Stimulated activated CD4-positive, alpha-beta T cell treated with anti-CD3 and anti-CD28 coated beads, TNF-alpha, amount 100 ng/mL, for 4 hours (primary cell): ENCODE data around the gene NLN.

Experiments
- DNase-seq, 3 experiments: peaks; one replicate each; pipeline ENCODE4 v3.0.0-alpha.2; 2020; ENCODE audit warnings: low read depth in 3 of 3

The NLN gene

GRCh38 chr5:65808818-65809217 lies 86.8 kb downstream of the NLN start:
- DNase-seq: no peak

DNA sequence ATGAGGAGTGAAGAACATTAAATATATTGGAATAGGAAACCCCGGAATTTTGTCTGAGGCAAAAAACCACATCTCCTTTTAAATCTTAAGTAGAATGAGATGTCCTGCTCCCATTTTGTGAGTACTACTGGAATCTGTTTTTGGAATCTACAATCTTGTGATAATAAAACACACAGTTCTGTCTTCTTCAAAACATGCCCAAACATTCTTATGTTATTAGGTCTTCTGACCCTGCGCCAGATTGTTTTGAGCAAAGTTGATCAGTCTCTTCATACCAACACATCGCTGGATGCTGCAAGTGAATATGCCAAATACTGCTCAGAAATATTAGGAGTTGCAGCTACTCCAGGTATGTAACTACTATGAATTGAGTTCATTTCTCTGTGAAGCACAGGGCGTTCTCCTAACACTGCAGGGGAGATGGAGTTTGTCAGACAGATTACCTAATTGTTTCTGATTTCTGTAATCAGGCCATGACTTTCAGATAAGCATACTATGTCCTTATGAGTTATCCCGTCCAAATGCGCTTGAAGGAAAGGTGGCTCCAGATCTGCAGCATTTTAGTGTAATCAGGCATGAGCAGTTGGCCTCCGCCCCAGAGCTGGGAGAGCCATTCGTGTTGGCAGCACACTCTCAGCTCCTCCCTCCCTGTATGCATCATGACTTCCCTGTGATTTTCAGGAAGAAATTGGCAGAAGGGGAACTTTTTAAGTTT lies 88.0 kb downstream of the NLN start:
- no peak for DNase-seq

DNA sequence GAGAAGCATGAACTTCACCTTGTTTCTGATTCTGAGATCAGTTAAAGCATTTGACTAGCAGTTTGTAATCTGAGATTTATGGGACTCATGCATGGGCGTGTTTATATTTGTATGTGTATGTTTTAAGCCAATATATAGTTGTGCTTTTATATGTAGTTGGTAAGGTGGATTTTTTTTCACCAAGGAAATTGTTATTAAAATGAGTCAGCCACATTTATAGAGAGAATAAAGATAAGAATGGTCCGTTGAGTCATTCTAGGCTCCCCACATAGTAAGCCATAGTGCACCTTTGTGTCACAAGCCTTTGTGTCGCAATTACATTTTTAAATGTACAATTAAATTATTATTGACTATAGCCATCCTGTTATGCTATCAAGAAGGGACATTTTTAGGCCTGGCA lies 89.0 kb downstream of the NLN start:
- DNase-seq: no peak

DNA sequence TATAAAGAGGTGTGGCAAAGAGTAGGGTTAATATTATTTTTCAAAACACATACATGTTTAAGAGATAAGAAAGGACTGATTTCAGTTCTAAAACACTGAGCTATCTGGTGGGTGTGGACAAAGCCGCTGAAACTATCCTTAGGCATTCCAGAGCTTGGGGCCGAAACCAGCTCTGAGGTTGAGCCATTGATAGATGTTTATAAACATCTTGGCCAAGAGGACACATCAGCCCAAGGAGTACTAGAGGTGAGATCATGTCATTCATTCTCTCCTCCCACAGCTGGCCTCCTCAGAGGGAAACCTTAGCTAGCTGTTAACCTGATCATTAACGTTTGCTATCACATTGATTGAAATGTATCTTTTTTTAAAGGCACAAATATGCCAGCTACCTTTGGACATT lies 89.9 kb downstream of the NLN start:
- no peak for DNase-seq

DNA sequence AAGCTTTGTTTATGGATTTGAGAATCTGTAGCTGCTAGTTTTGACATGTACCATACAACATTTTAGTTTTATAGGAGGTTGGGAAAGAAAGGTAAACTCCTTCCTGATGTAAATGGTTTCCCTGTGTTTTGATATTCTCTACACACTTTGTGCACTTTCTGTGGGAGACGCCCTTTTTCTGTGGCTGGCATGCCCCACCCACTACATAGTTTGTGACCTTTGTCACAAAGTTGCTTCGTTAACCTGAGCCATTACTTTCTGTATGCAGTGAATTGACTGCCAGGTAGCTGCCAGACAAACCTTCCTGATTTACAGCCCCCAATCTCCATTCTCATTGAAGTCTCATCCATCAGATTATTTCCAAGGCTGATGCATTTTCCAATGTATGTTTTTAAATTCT lies 90.6 kb downstream of the NLN start:
- no peak for DNase-seq

DNA sequence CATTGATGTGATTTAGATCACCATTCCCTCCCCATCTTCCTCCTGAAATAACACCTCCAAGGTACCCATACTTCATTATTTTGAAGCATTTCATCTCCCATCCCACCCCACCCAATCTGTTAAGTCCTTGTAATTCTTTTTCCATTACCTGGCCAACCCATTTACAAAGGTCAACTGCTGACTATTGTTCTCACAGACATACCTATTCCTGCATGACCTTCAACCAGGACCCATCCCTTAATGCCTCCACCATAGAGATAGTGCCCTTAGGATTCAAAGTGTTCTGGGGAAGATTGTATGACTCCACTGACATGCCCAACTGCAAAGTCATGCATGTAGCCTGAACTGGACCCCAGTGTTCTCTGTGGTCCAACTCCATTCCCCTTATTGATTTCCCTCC lies 91.2 kb downstream of the NLN start:
- DNase-seq: no peak

- no peak for DNase-seq
Measured at GRCh38 chr5:65815161-65815560, 93.2 kb downstream of the NLN start.

- DNase-seq: no peak
Measured at GRCh38 chr5:65816729-65817128, 94.7 kb downstream of the NLN start.

GRCh38 chr5:65817931-65818330 lies 95.9 kb downstream of the NLN start:
- DNase-seq: no peak

DNA sequence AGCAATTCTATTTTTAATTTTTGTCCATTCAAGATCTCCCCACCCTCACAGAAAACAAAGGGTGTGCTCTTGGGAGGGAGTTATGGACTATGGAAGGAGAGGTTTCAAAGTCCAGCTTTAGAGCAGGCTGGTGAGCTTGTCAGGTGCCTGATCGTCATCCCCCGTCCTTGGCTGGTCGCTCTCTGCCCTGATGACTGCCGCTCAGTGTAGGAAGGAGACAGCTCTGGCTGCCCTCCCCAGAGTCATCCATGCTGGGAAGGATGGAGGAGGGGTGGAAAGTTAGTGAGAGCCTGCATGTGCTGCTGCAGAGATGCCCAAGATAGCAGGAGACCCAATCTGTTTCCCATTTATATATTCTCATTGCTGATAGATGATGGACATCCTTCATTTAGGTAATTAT lies 96.6 kb downstream of the NLN start:
- no peak for DNase-seq

DNA sequence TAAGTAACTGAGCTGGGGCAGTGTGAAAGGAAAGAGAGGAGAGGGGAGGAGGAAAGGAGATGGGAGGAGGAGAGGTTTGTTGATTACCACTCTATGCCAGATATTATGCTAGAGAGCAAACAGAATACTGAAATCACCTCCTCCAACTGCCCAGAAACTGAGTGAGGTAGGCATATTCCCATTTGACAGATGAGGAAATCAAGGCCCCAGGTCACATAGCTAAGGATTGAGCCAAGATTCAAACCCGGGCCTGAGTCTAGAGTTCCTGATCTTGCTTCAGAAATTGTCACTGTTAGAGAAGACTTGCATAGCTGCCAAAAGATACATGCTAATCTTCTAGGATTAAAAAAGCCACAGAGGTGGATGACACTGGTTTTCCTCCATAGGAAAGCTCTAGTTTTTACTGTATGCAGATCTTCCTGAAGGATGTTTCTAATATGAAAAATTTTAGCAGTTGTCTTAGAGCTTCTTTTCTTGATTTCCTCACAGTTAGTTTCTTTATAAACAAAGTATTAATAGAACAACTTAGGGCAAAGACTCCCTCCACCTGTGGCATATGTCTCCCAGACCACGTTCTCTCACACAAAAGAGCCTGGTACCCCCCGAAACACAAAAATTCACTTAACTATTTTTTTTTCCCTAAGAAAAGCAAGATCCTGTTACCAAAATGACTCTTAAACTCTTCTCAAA lies 97.4 kb downstream of the NLN start:
- DNase-seq: no peak

DNA sequence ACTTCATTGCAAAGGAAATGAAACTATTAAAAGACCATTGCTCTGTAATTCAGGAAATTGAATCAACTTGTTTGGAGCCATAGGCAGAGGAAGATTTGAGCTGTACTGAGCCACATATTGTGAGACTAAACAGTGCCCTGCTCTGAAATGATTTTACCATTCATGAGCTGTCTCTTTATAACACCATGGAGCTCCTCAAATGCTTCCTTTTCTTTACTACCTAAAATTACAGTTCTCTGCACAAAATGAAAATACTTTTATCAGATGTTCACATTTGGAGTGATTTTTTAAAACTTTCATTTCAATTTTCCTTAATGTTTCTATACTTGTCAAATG lies 97.9 kb downstream of the NLN start:
- DNase-seq: no peak

DNA sequence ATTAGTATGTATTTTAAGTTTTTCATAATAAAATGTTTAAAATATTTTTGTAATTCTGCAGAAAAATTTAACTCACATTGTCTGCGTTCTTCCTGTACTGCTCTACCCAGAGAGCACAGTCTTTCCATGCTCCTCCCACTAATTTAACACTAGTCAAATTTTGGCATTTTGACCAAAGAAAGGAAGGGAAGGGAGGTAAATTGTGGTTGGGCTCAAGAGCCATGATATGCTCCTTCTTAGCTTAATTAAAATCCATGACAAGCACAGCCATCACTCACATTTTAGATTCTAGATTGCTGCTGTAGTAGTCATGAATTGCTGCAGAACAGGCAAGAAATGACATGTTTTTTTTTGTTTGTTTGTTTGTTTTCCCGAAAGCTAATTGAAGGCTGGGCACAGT lies 98.4 kb downstream of the NLN start:
- no peak for DNase-seq

DNA sequence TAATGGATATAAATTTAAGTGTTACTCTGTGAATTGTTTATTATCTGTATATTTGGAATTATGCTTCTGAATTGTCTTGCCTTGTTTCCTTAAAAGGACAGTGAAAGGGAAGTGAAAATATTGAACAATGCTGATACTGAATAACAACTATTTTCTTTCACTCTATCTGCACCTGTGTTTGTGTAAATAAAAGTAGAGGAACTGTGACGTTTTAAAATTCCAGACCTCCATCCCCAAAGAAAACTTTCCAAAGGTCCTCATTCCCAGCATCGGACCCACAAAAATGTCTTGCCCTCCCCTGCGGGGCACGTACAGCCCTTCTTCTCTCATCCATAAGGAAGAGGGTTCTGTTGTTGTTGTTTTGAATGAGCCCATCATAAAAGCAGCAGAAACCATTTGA lies 100.0 kb downstream of the NLN start:
- no peak for DNase-seq

DNA sequence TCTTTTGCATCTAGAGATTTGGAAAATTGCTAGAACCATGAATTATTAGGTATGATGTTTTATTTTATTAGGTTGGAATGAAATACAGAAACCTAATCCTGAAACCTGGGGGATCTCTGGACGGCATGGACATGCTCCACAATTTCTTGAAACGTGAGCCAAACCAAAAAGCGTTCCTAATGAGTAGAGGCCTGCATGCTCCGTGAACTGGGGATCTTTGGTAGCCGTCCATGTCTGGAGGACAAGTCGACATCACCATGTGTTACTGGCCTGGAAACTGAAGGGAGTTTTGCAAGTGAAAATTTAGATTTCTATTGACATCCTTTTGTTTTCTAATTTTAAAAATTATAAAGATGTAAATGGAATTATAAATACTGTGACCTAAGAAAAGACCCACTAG lies 100.7 kb downstream of the NLN start:
- DNase-seq: no peak

DNA sequence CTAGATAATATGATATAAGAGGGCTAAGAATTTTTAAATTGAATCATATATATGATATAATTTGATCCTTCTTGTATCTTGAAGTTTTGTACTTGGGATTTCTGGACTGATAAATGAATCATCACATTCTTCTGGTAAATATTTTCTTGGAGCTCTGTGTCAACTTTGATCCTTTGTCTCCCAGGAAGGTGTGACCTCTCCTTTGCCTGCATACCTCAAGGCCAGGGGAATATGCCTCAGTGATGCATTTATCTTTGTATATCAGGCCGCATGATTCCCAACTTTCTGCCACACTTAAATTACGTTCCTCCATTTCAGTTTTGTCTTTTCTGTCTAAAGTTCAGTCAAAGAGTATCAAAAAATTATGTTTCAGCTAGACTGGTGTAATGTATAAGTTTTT lies 101.2 kb downstream of the NLN start:
- DNase-seq: no peak

GRCh38 chr5:65823845-65824445 lies 101.9 kb downstream of the NLN start:
- DNase-seq: no peak

GRCh38 chr5:65825408-65826328 lies 103.7 kb downstream of the NLN start:
- DNase-seq: no peak

- no peak for DNase-seq
Measured at GRCh38 chr5:65828022-65828896, 106.3 kb downstream of the NLN start.

- DNase-seq: no peak
Measured at GRCh38 chr5:65830856-65831255, 108.9 kb downstream of the NLN start.

DNA sequence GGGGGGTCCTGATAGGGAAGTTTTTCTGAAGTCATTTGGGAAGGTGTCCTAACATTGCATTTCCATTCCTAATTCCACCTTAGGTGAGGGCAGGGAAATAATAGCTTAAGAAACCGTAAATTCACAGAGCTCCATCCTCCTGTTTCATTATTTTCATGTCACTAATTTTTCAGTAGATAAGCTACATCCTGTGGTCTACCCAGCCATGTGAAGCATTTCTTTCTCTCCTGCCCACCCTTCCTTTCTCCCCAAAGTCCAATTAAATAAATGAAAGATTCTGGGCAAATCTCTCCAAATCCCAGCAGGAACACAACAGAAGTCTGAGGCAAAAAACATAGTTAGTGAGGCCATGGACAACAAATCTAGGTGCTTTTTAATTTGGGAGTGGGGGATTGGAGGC lies 109.3 kb downstream of the NLN start:
- no peak for DNase-seq
